Panc1 (cell line): ENCODE results near the gene KIF17.

ENCODE experiments used
- CTCF ChIP-seq: fragments of 450-650 bp; IDR thresholded peaks from 2 replicates; pipeline ENCODE4 v1.5.1; 2017; ENCODE audit warnings: mild to moderate bottlenecking
- POLR2AphosphoS5 ChIP-seq: IDR thresholded peaks from 2 replicates; pipeline ENCODE4 v1.6.1; 2012; ENCODE audit warnings: mild to moderate bottlenecking, low read depth, low read length, moderate library complexity
- SIN3A ChIP-seq: IDR thresholded peaks from 2 replicates; pipeline ENCODE4 v1.6.1; 2012; ENCODE audit warnings: low read depth, mild to moderate bottlenecking, low read length, moderate library complexity, borderline replicate concordance; ENCODE audit not compliant: insufficient read depth
- TCF7L2 ChIP-seq: IDR thresholded peaks from 2 replicates; pipeline ENCODE4 v1.6.1; 2011; ENCODE audit warnings: mild to moderate bottlenecking, low read depth, low read length, inconsistent platforms
- TF ChIP-seq, protein P1 (sequence below), 2 experiments: IDR thresholded peaks; 2 replicates each; pipeline ENCODE4 v1.6.1; 2011 to 2012; ENCODE audit warnings: low read depth in 2 of 2, control low read depth in 1 of 2, low read length in 1 of 2, mild to moderate bottlenecking in 1 of 2, moderate library complexity in 1 of 2; ENCODE audit not compliant: insufficient read depth in 1 of 2

- TF ChIP-seq CTCF: no peak
- TF ChIP-seq, protein P1, sequence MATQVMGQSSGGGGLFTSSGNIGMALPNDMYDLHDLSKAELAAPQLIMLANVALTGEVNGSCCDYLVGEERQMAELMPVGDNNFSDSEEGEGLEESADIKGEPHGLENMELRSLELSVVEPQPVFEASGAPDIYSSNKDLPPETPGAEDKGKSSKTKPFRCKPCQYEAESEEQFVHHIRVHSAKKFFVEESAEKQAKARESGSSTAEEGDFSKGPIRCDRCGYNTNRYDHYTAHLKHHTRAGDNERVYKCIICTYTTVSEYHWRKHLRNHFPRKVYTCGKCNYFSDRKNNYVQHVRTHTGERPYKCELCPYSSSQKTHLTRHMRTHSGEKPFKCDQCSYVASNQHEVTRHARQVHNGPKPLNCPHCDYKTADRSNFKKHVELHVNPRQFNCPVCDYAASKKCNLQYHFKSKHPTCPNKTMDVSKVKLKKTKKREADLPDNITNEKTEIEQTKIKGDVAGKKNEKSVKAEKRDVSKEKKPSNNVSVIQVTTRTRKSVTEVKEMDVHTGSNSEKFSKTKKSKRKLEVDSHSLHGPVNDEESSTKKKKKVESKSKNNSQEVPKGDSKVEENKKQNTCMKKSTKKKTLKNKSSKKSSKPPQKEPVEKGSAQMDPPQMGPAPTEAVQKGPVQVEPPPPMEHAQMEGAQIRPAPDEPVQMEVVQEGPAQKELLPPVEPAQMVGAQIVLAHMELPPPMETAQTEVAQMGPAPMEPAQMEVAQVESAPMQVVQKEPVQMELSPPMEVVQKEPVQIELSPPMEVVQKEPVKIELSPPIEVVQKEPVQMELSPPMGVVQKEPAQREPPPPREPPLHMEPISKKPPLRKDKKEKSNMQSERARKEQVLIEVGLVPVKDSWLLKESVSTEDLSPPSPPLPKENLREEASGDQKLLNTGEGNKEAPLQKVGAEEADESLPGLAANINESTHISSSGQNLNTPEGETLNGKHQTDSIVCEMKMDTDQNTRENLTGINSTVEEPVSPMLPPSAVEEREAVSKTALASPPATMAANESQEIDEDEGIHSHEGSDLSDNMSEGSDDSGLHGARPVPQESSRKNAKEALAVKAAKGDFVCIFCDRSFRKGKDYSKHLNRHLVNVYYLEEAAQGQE (IDR thresholded peaks at IDR 0.05; ENCODE audit: insufficient read depth in 1 of 2, low read depth in 2 of 2, low read length in 1 of 2): no peak
- no peak for TF ChIP-seq POLR2AphosphoS5
- no peak for TF ChIP-seq SIN3A
- no peak for TF ChIP-seq TCF7L2
Observed at GRCh38 chr1:20643080-20643479, 74.7 kb downstream of the KIF17 start.
